HepG2 (cell line): ENCODE data around the gene SLC39A10. TPM values are rescaled to one million over a fixed set of nuclear protein-coding genes. Genes with fewer than 3 reads are reported as not detected.

ENCODE experiments used
- ATAC-seq: fragments of 200-7000 bp; cut with Tn5 transposase; 3 replicates; pipeline ENCODE4 v1.9.1; 2020; ENCODE audit warnings: mild to moderate bottlenecking, moderate library complexity
- BruUV-seq: library from RNA; stranded (reverse); fragments of 400-500 nt; replicated peaks from 2 replicates; lab custom pipeline; 2021; lab: Mats Ljungman, UMichigan
- CTCF ChIA-PET: fragments of 300-600 bp; formaldehyde crosslinking; extraction: SDS; loops from one replicate; lab custom pipeline; 2021; ENCODE audit warnings: low total read pairs, inconsistent platforms, low intra/inter-chr PET ratio; lab: Yijun Ruan, JAX
- POLR2A ChIA-PET: fragments of 350-600 bp; sonication (Branson Sonifier 250); formaldehyde crosslinking; loops from one replicate; lab custom pipeline; 2020; ENCODE audit warnings: antibody characterized with exemption, inconsistent platforms; lab: Yijun Ruan, JAX
- DNase-seq: peaks from one replicate; pipeline ENCODE4 v3.0.0-alpha.2; 2015; ENCODE audit warnings: low spot score
- FAIRE-seq: peaks from 3 replicates; lab custom pipeline; 2011; peaks lifted over from hg19 to GRCh38; lab: Jason Lieb, UNC
- H2AFZ ChIP-seq: one replicate; pipeline ENCODE4 v1.6.1; 2011; ENCODE audit warnings: low read length, inconsistent platforms
- H3K27ac ChIP-seq: fragments of 300-600 bp; 3 replicates; pipeline ENCODE4 v1.8.0; 2011; ENCODE audit warnings: mixed run types, mild to moderate bottlenecking, mixed read lengths, low read length, inconsistent platforms; ENCODE audit not compliant: insufficient read depth; ENCODE audit errors: extremely low read length
- H3K27me3 ChIP-seq, 2 experiments: fragments of 200-600 bp in 1 of 2; 2 replicates in 1 of 2; 3 replicates in 1 of 2; pipeline versions ENCODE4 v1.6.0 to v1.8.0; 2011; ENCODE audit warnings: low read length in 2 of 2, mild to moderate bottlenecking in 2 of 2, moderate library complexity in 2 of 2, inconsistent platforms in 1 of 2; ENCODE audit not compliant: insufficient read depth in 2 of 2, control insufficient read depth in 1 of 2
- H3K36me3 ChIP-seq, 2 experiments: fragments of 200-600 bp in 1 of 2; replicated peaks in 1 of 2; 2 replicates in 1 of 2; 3 replicates in 1 of 2; pipeline versions ENCODE4 v1.5.1 to v1.8.0; 2011; ENCODE audit warnings: low read length in 2 of 2, inconsistent platforms in 1 of 2; ENCODE audit not compliant: insufficient read depth in 2 of 2, control insufficient read depth in 1 of 2
- H3K4me1 ChIP-seq: 2 replicates; pipeline ENCODE4 v1.5.1; 2012; ENCODE audit warnings: low read length, inconsistent platforms; ENCODE audit not compliant: insufficient read depth
- H3K4me2 ChIP-seq: 2 replicates; pipeline ENCODE4 v1.6.0; 2011; ENCODE audit warnings: low read depth, low read length, inconsistent platforms
- H3K4me3 ChIP-seq, 3 experiments: fragments of 200-600 bp in 1 of 3; sonication (generic), shearing (Covaris generic) in 1 of 3; replicated peaks in 1 of 3; 2 replicates each; pipeline ENCODE4 v1.5.1; 2011 to 2016; ENCODE audit warnings: low read length in 3 of 3, inconsistent platforms in 2 of 3, low read depth in 2 of 3, mild to moderate bottlenecking in 2 of 3, control low read depth in 1 of 3, mixed read lengths in 1 of 3; ENCODE audit not compliant: insufficient read depth in 1 of 3
- H3K79me2 ChIP-seq: one replicate; pipeline ENCODE4 v1.6.1; 2011; ENCODE audit warnings: low read length, inconsistent platforms; ENCODE audit not compliant: insufficient read depth
- H3K9ac ChIP-seq: 2 replicates; pipeline ENCODE4 v1.6.0; 2011; ENCODE audit warnings: mild to moderate bottlenecking, low read depth, low read length, inconsistent platforms; ENCODE audit not compliant: insufficient read depth
- H3K9me3 ChIP-seq: 2 replicates; pipeline ENCODE4 v1.5.1; 2012; ENCODE audit warnings: mild to moderate bottlenecking, low read length
- H4K20me1 ChIP-seq: 2 replicates; pipeline ENCODE4 v1.6.0; 2011; ENCODE audit warnings: inconsistent platforms, mild to moderate bottlenecking, low read length, moderate library complexity; ENCODE audit not compliant: insufficient read depth
- CC2D1A ChIP-seq: sonication (generic); formaldehyde crosslinking; IDR thresholded peaks from 2 replicates; pipeline ENCODE4 v1.8.1; 2023; ENCODE audit warnings: mild to moderate bottlenecking, missing genetic modification reagents
- FOXP1 ChIP-seq, 2 experiments: fragments of 450-650 bp in 1 of 2; IDR thresholded peaks; 2 replicates each; pipeline ENCODE4 v1.6.1; 2017 to 2018; ENCODE audit warnings: antibody characterized with exemption in 1 of 2
- IRX3 ChIP-seq: sonication (generic); formaldehyde crosslinking; IDR thresholded peaks from 2 replicates; pipeline ENCODE4 v1.8.1; 2023; ENCODE audit warnings: mild to moderate bottlenecking, low read depth, missing genetic modification reagents, borderline replicate concordance
- KLF16 ChIP-seq, 2 experiments: sonication (generic) in 1 of 2; formaldehyde crosslinking in 1 of 2; IDR thresholded peaks; 2 replicates each; pipeline versions ENCODE4 v1.6.1 to v1.8.0; 2016 to 2023; ENCODE audit warnings: missing genetic modification reagents in 2 of 2, missing compliant biosample characterization in 1 of 2
- ZBED4 ChIP-seq: sonication (generic); formaldehyde crosslinking; IDR thresholded peaks from 2 replicates; pipeline ENCODE4 v1.4.0; 2020; ENCODE audit warnings: missing genetic modification reagents, borderline replicate concordance
- ZKSCAN8 ChIP-seq: IDR thresholded peaks from 2 replicates; pipeline ENCODE4 v1.6.1; 2016; ENCODE audit warnings: borderline replicate concordance, missing genetic modification reagents, missing compliant biosample characterization
- WGBS: methylation state at CpG from one replicate; pipeline ENCODE4 v1.1.6; 2017; ENCODE audit warnings: low lambda C conversion rate; 5-methylcytosine and 5-hydroxymethylcytosine counted together
- in situ Hi-C: cut with HindIII; loops from 2 replicates; pipeline ENCODE4 v1.10.0; 2017; ENCODE audit warnings: low pct_unique_long_range_greater_than_20kb; ENCODE audit not compliant: extremely low pct_ligation_motif_present
- intact Hi-C: fragments of 100-400 bp; cut with micrococcal nuclease; formaldehyde crosslinking; loops from one replicate; pipeline ENCODE4 v1.10.0; 2022; ENCODE audit not compliant: unreplicated experiment
- polyA plus RNA-seq, 8 experiments: library from polyadenylated mRNA; depleted of rRNA in 3 of 8; stranded (reverse) in 7 of 8; unstranded in 1 of 8; fragments of >200 nt; fragmentation: Illumina TruSeq in 4 of 8; extraction: Trizol in 4 of 8; gene quantifications; 2 replicates each; pipeline versions ENCODE4 v1.2.1 to v1.2.3, GENCODE V29; 2011 to 2016; ENCODE audit warnings: low read depth in 4 of 8, missing spikeins in 1 of 8, mixed read lengths in 1 of 8; ENCODE audit not compliant: insufficient read depth in 1 of 8
- total RNA-seq, 5 experiments: library from RNA; depleted of rRNA; stranded (reverse); fragments of >200 nt; fragmentation: Illumina TruSeq; extraction: Trizol; gene quantifications; 2 replicates each; pipeline ENCODE4 v1.2.3, GENCODE V29; 2016; ENCODE audit warnings: low read depth in 1 of 5
- TF ChIP-seq, protein P1 (sequence below): sonication (generic); formaldehyde crosslinking; IDR thresholded peaks from 2 replicates; pipeline ENCODE4 v1.8.1; 2022; ENCODE audit warnings: low read depth, mild to moderate bottlenecking, missing genetic modification reagents
- TF ChIP-seq, protein P2 (sequence below): sonication (generic); formaldehyde crosslinking; IDR thresholded peaks from 2 replicates; pipeline ENCODE4 v1.5.1; 2020; ENCODE audit warnings: mild to moderate bottlenecking, missing genetic modification reagents, borderline replicate concordance

Gene SLC39A10
- total and polyA plus RNA-seq, 2 of the 13 experiments (the other 11 are each of a cell fraction or from before 2014, with no cell fraction given): 13.2 to 21.0 TPM

GRCh38 chr2:195648787-195649186 lies 8.2 kb upstream of the SLC39A10 start:
- in situ Hi-C loops: no loop called here
- CTCF ChIA-PET: no interaction called here
- Histone ChIP-seq H3K27me3 (peaks cover 0 to 13% of the 10 kb centered on the region in 2 experiments; a peak in 2 of 5 replicates), H4K20me1 (no peaks in the 10 kb centered on the region), H3K4me2 (no peak overlapping the region), H3K36me3 (no peaks in the 10 kb centered on the region), H3K79me2 (no peaks in the 10 kb centered on the region), H3K9ac (no peak overlapping the region), H3K27ac (no peak overlapping the region), H3K9me3 (no peaks in the 10 kb centered on the region), H3K4me3 (no peak overlapping the region), H2AFZ (no peak overlapping the region), H3K4me1 (no peaks in the 10 kb centered on the region)
- 40% methylated on average over 5 of the region's 5 CpGs for WGBS
- intact Hi-C loops: no loop called here
- ATAC-seq (no peak), FAIRE-seq (no peak), DNase-seq (no peak)
- TF ChIP-seq KLF16 (CRISPR knock-in tag; IDR thresholded peaks at IDR 0.05) (no peak), IRX3 (no peak), FOXP1 (IDR thresholded peaks at IDR 0.05) (no peak), FOXP1 (CRISPR knock-in tag; IDR thresholded peaks at IDR 0.05) (no peak), CC2D1A (CRISPR knock-in tag) (no peak), ZBED4 (no peak), ZKSCAN8 (CRISPR knock-in tag) (no peak)
- TF ChIP-seq, protein P1, sequence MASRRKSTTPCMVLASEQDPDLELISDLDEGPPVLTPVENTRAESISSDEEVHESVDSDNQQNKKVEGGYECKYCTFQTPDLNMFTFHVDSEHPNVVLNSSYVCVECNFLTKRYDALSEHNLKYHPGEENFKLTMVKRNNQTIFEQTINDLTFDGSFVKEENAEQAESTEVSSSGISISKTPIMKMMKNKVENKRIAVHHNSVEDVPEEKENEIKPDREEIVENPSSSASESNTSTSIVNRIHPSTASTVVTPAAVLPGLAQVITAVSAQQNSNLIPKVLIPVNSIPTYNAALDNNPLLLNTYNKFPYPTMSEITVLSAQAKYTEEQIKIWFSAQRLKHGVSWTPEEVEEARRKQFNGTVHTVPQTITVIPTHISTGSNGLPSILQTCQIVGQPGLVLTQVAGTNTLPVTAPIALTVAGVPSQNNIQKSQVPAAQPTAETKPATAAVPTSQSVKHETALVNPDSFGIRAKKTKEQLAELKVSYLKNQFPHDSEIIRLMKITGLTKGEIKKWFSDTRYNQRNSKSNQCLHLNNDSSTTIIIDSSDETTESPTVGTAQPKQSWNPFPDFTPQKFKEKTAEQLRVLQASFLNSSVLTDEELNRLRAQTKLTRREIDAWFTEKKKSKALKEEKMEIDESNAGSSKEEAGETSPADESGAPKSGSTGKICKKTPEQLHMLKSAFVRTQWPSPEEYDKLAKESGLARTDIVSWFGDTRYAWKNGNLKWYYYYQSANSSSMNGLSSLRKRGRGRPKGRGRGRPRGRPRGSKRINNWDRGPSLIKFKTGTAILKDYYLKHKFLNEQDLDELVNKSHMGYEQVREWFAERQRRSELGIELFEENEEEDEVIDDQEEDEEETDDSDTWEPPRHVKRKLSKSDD (CRISPR knock-in tag): no peak
- TF ChIP-seq, protein P2, sequence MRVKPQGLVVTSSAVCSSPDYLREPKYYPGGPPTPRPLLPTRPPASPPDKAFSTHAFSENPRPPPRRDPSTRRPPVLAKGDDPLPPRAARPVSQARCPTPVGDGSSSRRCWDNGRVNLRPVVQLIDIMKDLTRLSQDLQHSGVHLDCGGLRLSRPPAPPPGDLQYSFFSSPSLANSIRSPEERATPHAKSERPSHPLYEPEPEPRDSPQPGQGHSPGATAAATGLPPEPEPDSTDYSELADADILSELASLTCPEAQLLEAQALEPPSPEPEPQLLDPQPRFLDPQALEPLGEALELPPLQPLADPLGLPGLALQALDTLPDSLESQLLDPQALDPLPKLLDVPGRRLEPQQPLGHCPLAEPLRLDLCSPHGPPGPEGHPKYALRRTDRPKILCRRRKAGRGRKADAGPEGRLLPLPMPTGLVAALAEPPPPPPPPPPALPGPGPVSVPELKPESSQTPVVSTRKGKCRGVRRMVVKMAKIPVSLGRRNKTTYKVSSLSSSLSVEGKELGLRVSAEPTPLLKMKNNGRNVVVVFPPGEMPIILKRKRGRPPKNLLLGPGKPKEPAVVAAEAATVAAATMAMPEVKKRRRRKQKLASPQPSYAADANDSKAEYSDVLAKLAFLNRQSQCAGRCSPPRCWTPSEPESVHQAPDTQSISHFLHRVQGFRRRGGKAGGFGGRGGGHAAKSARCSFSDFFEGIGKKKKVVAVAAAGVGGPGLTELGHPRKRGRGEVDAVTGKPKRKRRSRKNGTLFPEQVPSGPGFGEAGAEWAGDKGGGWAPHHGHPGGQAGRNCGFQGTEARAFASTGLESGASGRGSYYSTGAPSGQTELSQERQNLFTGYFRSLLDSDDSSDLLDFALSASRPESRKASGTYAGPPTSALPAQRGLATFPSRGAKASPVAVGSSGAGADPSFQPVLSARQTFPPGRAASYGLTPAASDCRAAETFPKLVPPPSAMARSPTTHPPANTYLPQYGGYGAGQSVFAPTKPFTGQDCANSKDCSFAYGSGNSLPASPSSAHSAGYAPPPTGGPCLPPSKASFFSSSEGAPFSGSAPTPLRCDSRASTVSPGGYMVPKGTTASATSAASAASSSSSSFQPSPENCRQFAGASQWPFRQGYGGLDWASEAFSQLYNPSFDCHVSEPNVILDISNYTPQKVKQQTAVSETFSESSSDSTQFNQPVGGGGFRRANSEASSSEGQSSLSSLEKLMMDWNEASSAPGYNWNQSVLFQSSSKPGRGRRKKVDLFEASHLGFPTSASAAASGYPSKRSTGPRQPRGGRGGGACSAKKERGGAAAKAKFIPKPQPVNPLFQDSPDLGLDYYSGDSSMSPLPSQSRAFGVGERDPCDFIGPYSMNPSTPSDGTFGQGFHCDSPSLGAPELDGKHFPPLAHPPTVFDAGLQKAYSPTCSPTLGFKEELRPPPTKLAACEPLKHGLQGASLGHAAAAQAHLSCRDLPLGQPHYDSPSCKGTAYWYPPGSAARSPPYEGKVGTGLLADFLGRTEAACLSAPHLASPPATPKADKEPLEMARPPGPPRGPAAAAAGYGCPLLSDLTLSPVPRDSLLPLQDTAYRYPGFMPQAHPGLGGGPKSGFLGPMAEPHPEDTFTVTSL (CRISPR knock-in tag): no peak
- BruUV-seq: no TSS peak
- POLR2A ChIA-PET: no interaction called here
